Omental fat pad (tissue), 4 donors: ENCODE measurements around the gene MRFAP1L1. TPM values are rescaled to one million over a fixed set of nuclear protein-coding genes. Genes with fewer than 3 reads are reported as not detected.

Experiments used
- ATAC-seq: fragments of 150-250 bp; one replicate; pipeline ENCODE4 v1.9.1; 2016; ENCODE audit warnings: mild to moderate bottlenecking, moderate library complexity; ENCODE audit not compliant: low FRiP score
- DNase-seq: peaks from one replicate; pipeline ENCODE4 v3.0.0-alpha.2; 2019; ENCODE audit warnings: low spot score
- total RNA-seq, 4 donors: library from RNA; depleted of rRNA; stranded (reverse); fragments of >200 nt; gene quantifications; one replicate each; pipeline ENCODE4 v1.1.0, GENCODE V29; 2016
- TF ChIP-seq, protein P1 (sequence below), 3 donors: fragments of 450-650 bp; IDR thresholded peaks; one replicate each; pipeline ENCODE4 v1.5.1; 2016 to 2017; ENCODE audit warnings: antibody characterized with exemption in 3 of 3, mild to moderate bottlenecking in 3 of 3, moderate library complexity in 2 of 3

Gene MRFAP1L1
- total RNA-seq, 4 donors from 2014 or later = 42.7 to 56.3 (median 45.9) TPM

- no peak for ATAC-seq
- DNase-seq = no peak
- TF ChIP-seq, protein P1, sequence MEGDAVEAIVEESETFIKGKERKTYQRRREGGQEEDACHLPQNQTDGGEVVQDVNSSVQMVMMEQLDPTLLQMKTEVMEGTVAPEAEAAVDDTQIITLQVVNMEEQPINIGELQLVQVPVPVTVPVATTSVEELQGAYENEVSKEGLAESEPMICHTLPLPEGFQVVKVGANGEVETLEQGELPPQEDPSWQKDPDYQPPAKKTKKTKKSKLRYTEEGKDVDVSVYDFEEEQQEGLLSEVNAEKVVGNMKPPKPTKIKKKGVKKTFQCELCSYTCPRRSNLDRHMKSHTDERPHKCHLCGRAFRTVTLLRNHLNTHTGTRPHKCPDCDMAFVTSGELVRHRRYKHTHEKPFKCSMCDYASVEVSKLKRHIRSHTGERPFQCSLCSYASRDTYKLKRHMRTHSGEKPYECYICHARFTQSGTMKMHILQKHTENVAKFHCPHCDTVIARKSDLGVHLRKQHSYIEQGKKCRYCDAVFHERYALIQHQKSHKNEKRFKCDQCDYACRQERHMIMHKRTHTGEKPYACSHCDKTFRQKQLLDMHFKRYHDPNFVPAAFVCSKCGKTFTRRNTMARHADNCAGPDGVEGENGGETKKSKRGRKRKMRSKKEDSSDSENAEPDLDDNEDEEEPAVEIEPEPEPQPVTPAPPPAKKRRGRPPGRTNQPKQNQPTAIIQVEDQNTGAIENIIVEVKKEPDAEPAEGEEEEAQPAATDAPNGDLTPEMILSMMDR (IDR thresholded peaks at IDR 0.05) = no peak
These were observed 15.3 kb downstream of the MRFAP1L1 start for GRCh38 chr4:6694177-6694901.

DNA sequence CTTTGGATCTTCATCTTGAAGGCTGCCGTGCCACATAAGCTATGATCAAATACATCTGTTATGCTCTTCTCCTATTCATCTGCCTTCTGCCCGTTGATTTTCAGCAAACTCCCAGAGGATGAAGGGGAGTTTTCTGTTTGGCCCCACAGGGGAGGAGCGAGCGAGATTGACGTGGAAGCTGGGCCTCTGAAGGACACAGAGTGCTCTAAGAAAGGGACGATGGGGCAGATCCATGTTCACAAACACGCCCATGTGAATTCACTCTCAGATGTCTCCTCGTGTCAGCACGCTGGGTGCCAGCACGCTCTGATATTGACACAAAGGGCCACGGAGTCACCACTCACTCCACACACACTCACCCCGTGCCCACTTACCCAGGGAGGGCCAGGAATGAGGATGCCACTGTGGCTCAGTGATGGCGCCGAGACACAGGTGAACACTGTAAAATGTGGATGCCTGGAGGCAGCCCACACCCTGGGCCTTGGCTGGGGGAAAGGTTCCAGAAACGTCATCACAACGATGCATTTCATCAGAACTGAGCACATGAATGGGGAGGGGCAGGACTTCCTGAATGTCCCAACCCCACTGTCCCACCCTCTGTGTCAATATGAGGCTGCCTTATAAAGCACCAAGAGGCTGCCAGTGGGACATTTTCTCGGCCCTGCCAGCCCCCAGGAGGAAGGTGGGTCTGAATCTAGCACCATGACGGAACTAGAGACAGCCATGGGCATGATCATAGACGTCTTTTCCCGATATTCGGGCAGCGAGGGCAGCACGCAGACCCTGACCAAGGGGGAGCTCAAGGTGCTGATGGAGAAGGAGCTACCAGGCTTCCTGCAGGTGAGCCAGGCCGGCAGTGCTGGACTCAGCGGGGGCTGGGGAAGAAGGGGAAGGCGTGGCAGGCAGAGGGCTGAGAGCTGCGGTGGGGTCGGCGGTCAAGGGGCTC lies 16.2 kb downstream of the MRFAP1L1 start, which contains the start of gene S100P:
S100P (plus strand) TSS at position 648 of the 946 bp plus-strand sequence; CDS start at position 703, 55 bp downstream.
- TF ChIP-seq, protein P1 (IDR thresholded peaks at IDR 0.05) = no peak
- no peak for DNase-seq
- ATAC-seq = no peak

- ATAC-seq = no peak
- TF ChIP-seq, protein P1 (IDR thresholded peaks at IDR 0.05) = no peak
- no peak for DNase-seq
These were observed 16.9 kb downstream of the MRFAP1L1 start for GRCh38 chr4:6692806-6693205.

- ATAC-seq = no peak
- DNase-seq = no peak
- TF ChIP-seq, protein P1 (IDR thresholded peaks at IDR 0.05) = no peak
These were observed 17.3 kb downstream of the MRFAP1L1 start for GRCh38 chr4:6692379-6692778.

DNA sequence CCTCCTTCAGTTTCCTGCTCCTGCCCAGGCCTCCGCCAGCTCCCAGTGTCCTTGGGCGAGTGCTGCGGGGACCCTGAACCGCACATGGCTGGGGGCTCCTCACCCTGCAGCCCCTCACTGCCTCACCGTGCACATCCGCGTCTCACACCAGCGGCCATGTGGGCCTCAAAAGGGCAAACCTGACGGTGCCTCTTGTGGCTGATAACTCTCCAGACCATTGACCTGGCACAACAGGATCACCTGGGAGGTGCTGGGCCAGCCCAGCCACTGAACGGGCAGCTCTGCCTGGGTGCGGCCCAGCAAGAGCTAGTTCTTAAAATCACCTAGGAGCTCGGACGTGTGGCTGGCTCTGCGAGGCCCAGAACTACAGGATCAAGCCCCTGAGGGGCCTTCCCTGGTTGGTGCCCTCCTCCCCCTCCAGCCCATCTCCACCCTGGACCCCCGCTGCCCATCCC lies 20.1 kb downstream of the MRFAP1L1 start:
- peak; percentile 13 for ATAC-seq
- TF ChIP-seq, protein P1 (IDR thresholded peaks at IDR 0.05) = no peak

GRCh38 chr4:6688879-6689505 lies 20.7 kb downstream of the MRFAP1L1 start:
- no peak for DNase-seq
- ATAC-seq = peak; percentile 63

More for the DNA sequence above, 20.1 kb downstream of the MRFAP1L1 start:
- DNase-seq = no peak

More at GRCh38 chr4:6688879-6689505, 20.7 kb downstream of the MRFAP1L1 start:
- TF ChIP-seq, protein P1 (IDR thresholded peaks at IDR 0.05) = no peak
